Stimulated activated CD4-positive, alpha-beta T cell treated with anti-CD3 and anti-CD28 coated beads, Interleukin-12 subunit alpha, Interleukin-12 subunit beta, amount 100 ng/mL, for 24 hours (primary cell): ENCODE data around the gene ZNF662.
"Not testable (repeated sequence)": the region's sequence is repeated elsewhere in the genome, so short reads cannot be mapped to it uniquely, and the experiment has no call there.

ENCODE experiments used
- DNase-seq, 2 experiments: peaks; one replicate each; pipeline ENCODE4 v3.0.0-alpha.2; 2020; ENCODE audit warnings: low read depth in 2 of 2

ZNF662 gene

GRCh38 chr3:42906070-42906847 is at the start of gene ZNF662:
Gene ZNF662 (plus strand): TSS chr3:42906142. CDS start chr3:42908115, 1,973 bp downstream.
- peak in 1 of 2 experiments; percentile 19 for DNase-seq

DNA sequence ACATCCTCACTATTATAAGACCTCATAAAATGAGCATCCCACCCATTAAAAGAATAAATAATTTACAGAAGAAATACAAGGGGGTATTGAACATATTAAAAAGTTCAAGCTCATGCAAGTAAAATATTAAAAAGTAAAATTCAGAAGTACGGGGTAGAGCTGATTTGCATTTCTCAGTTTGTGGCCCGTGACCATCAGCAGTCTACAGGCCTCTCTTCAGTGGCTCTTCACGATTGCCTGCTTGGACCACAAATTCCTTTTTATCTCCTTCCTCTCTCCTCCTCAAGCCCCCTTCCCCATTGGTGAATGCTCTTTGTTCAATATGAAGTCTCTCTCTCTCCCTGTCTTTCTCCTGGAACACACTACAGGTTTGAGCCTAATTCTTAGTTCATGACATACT is 49.4 kb upstream of the ZNF662 start:
- no peak for DNase-seq

DNA sequence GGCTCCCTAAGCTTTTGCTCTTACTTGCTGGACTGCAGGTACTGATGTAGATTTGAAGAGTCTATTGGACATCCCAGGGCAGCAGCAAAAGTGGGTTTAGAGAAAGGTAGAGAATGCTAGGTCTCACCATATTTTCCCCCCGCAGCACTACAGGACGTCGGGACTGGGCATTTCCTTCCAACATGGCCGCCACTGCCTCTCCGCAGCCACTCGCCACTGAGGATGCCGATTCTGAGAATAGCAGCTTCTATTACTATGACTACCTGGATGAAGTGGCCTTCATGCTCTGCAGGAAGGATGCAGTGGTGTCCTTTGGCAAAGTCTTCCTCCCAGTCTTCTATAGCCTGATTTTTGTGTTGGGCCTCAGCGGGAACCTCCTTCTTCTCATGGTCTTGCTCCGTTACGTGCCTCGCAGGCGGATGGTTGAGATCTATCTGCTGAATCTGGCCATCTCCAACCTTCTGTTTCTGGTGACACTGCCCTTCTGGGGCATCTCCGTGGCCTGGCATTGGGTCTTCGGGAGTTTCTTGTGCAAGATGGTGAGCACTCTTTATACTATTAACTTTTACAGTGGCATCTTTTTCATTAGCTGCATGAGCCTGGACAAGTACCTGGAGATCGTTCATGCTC is 41.5 kb upstream of the ZNF662 start:
- DNase-seq: no peak

DNA sequence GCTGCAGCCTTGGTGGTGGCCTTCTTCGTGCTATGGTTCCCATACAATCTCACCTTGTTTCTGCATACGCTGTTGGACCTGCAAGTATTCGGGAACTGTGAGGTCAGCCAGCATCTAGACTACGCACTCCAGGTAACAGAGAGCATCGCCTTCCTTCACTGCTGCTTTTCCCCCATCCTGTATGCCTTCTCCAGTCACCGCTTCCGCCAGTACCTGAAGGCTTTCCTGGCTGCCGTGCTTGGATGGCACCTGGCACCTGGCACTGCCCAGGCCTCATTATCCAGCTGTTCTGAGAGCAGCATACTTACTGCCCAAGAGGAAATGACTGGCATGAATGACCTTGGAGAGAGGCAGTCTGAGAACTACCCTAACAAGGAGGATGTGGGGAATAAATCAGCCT is 40.7 kb upstream of the ZNF662 start:
- no peak for DNase-seq

- no peak for DNase-seq
Observed at GRCh38 chr3:42867138-42867537, 38.8 kb upstream of the ZNF662 start.

DNA sequence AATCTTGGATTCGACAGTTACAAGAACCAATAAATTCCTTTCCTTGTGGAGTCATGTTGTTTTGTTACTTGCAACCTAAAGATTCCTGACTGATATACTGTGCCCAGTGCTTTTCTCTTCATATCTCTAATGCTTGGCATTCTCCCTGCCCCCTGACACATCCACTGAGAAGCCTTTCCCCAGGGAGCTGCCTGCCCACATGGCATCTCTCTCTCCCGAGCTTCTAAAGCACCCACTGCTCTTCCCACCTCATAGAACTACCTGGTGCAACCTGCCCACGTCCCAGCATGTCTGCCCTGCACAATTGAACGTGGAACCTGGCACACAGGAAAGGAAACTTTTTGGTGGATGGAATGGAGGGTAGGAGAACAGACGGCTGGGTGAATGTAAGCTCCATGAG is 37.1 kb upstream of the ZNF662 start:
- no peak for DNase-seq

DNA sequence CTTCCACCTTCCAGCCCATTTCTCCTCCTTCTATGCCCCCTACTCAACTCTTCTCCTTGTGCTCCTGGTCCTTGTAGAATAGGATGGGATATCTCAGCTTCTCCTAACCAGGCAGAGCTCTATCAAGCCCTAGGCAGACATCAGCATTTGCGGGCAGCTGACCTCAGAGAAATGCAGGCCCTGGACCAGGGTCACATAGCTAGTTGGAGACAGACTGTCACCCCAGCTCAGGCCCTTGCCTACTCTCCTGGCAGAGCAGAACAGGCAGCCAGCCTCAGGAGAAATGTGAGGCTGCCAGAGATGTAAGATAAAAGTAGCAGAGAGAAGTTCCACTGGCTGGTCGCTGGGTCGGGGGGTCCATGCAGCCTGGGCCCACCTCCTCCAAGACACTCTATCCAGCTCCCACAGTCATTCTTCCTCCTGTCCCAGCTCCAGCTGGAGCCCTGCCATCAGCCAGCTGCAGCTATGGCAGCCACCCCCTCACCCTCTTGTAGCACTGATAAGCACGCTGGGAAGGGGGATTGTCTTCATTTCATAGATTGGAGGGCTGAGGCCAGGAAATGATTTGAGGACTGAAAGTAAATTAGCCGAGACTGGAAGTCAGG is 34.2 kb upstream of the ZNF662 start:
- no peak for DNase-seq

GRCh38 chr3:42872718-42873117 is 33.2 kb upstream of the ZNF662 start:
- no peak for DNase-seq

DNA sequence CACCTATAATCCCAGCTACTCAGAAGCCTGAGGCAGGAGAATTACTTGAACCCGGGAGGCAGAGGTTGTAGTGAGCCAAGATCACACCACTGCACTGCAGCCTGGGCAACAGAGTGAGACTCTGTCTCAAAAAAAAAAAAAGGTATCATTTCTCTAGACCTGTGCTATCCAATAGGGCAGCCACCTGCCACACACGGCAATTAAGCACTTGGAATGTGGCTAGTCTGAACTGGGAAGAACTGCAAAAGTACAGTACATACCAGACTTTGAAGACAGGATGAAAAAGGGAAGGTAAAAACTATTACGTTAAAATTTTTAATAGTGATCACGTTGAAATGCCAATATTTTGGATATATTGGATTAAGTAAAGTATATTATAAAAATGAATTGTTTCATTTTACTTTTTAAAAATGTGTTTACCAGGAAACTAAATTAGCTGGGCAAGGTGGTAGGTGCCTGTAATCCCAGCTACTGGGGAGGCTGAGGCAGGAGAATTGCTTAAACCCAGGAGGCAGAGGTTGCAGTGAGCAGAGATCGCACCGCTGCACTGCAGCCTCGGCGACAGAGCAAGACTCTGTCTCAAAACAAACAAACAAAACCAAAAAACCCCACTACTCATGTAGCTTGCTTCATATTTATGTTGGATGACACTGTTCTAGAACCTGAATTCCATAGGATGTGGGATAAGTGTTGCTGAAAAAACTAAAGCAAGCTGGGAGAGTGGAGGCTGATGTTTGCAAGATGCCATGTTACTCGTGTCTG is 32.5 kb upstream of the ZNF662 start:
- no peak for DNase-seq

- no peak for DNase-seq
Observed at GRCh38 chr3:42874749-42875148, 31.2 kb upstream of the ZNF662 start.

DNA sequence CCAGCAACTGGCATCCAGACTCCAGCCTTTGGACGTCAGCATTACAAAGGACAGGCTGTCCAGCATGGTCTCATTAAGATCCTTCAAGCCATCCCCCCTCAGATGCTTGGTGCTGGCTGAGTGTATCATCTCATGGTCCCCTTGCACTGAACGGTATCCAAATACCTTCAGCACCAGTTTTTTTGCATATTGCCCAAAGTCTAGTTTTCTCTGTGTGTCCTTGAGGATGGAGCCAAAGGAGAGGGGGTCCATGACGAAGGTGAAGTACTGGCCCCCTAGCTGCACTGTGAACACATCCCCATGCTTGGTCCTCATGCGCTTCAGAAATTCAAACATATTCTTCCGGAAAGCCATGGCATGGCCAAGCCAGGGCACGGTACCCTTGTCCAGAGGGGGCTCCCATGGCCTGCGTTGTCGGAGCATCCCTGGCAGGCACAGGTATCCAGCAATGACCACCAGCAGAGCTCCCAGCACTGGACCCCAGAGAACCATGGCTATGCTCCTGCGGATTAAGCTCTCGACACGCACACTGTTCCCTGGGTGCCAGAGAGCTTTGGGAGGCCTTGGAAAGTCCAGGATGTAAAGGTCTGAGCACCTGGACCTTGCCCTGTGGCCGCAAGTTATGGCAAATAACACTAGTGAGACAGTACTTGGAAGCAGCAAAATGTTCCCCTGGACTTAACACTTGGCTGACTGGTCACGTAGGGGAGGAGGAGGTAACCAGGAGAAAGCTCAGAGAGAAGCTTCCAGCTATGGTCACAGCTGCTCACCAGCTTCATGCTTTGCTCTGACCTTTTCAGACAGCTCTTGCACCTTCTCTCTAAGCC is 30.4 kb upstream of the ZNF662 start, which contains the start of gene CYP8B1:
TSS of gene CYP8B1 (minus strand) at position 555 of the 827 bp plus-strand sequence. CDS start at position 492, 63 bp downstream.
- DNase-seq: no peak

- DNase-seq: no peak
Observed at GRCh38 chr3:42876401-42876800, 29.5 kb upstream of the ZNF662 start.

GRCh38 chr3:42876940-42877720 is 28.8 kb upstream of the ZNF662 start:
- no peak for DNase-seq

- DNase-seq: no peak
Observed at GRCh38 chr3:42877881-42878280, 28.1 kb upstream of the ZNF662 start.

DNA sequence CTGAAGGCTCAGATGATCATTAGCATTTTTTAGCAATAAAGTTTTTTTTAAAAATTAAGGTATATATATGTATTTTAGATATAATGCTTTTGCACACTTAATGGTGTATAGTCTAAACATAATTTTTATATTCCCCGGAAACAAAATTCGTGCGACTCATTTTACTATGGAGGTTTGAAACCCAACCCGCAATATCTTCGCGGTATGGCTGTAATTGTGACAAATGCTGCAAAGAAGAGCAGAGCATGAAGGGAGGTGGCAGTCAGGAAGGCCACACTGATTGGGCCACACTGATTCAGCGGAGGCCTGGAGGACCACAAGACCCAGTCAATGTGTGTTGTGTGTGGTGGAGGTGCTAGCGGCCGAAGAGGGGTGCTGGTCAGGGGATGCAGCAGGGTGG is 25.8 kb upstream of the ZNF662 start:
- no peak for DNase-seq

- peak; percentile 74 to 84 for DNase-seq
Observed at GRCh38 chr3:42880601-42881451, 25.1 kb upstream of the ZNF662 start.

DNA sequence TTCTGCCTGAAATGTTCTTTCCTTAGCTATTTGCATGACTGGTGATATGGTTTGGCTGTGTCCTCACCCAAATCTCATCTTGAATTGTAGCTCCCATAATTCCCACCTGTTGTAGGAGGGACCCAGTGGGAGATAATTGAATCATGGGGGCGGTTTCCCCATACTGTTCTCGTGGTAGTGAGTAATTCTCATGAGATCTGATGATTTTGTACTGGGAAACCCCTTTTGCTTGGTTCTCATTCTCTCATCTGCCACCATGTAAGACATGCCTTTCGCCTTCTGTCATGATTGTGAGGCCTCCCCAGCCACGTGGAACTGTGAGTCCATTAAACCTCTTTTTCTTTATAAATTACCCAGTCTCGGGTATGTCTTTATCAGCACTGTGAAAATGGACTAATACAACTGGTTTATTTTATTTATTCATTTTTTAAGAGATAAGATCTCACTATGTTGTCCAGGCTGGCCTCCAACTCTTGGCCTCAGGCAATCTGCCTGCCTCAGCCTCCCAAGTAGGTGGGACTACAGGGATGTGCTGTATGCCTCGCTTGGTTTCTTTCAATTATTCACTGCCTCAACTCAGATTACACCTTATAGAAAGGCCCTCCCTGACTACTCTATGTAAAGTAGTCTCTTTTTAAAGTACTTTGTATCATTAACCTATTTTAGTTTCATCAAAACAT is 22.6 kb upstream of the ZNF662 start:
- not testable (repeated sequence) for DNase-seq

- DNase-seq: no peak
Observed at GRCh38 chr3:42884324-42884723, 21.6 kb upstream of the ZNF662 start.

DNA sequence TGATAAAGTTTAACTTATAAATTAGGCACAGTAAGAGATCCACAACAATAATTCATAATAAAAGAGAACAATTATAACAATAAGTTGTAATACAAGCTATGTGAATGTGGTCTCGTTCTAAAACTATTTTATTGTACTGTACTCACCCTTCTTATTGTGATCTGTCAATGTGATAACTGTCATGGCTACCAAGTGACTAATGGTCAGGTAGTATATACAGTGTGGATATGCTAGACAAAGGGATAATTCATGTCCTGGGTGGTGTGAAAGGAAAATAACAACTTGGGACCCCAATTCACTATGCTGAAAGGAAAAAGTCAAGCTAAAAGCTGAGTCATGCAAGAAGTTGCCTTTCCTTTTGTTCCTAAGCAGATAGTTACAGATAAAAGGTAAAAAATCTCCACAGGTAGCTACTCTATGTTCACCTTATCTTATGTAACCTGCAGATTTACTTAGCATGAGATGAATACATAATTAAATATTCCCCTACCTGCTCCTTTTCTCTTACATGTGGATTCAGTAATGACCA is 19.6 kb upstream of the ZNF662 start:
- DNase-seq: no peak
